ENCODE data around the gene HAGH.

Gene HAGH

DNA sequence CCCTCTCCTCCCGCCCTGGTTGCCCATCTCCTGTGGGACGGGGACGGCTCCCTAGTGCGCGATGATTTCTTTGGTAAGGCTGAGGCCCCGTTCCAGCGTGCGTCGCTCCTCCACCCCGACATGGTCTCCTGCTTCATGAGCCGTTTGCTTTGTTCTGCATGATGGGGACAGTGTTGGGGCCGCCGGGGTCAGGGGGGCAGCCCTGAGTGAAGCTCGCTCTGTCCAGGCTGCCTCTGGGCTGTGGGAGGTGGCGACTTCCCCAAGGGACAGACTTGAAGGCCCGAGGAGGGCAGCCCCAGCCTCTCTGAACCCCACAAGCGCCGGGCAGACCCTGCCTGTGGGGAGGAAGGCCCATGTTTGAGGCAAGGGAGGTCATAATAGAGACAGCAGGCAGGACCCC lies 67.7 kb downstream of the HAGH start:
- no peak for DNase-seq

DNA sequence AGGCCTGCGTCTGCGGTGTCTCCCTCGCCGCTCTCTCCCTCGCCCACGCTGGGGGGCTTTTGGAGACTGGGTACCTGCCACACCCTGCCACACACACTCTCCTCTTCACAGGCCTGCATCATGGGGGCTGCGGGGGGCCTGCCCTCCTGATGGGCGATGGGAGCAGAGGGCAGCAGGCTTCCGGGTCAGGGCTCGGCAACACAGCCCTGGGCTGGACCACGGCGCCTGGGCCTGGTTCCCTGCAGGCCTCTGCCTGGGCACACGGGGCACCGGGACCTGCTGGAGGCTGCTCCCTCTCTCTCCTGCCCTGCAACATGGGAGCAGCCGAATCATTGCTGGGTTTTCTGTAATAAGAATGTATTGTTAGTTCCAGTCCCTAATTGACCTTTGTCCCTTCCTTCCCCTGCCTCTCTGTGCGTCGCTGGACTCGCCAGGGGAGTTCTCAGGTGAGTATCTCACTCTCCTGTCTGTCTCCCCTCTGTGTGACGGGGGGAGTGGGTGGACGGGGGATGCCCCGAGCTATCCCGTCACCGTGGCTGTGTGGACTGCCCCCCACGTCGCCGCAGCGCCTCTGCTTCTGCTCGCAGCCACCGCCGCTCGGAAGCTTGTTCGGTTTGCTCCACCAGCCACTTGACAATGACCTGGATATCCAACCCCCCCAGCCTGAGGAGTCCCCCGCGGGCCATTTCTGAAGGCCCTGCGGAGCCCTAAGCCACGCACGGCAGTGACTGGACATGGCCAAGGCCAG lies 68.7 kb downstream of the HAGH start:
- DNase-seq: no peak

Measured in islet precursor cell (in vitro differentiated cells).